HEK293 (cell line): Measurements from ENCODE around the gene MIA2.

Experiments
- BCL11A ChIP-seq: fragments of 450-650 bp; formaldehyde crosslinking; IDR thresholded peaks from 2 replicates; pipeline ENCODE4 v1.5.1; 2016; ENCODE audit warnings: low read depth, missing biosample characterization, missing genetic modification characterization
- GFI1B ChIP-seq: fragments of 450-650 bp; formaldehyde crosslinking; IDR thresholded peaks from 2 replicates; pipeline ENCODE4 v1.5.1; 2016; ENCODE audit warnings: missing biosample characterization, missing genetic modification characterization
- GLI4 ChIP-seq: fragments of 450-650 bp; formaldehyde crosslinking; IDR thresholded peaks from 2 replicates; pipeline ENCODE4 v1.5.1; 2016; ENCODE audit warnings: missing biosample characterization, missing genetic modification characterization
- MEIS1 ChIP-seq: sonication (generic); formaldehyde crosslinking; IDR thresholded peaks from 2 replicates; pipeline ENCODE4 v1.8.1; 2022; ENCODE audit warnings: missing genetic modification reagents, mild to moderate bottlenecking, borderline replicate concordance
- PRDM10 ChIP-seq: fragments of 450-650 bp; formaldehyde crosslinking; IDR thresholded peaks from 2 replicates; pipeline ENCODE4 v1.5.1; 2016; ENCODE audit warnings: missing biosample characterization, missing genetic modification characterization
- SP7 ChIP-seq: fragments of 450-650 bp; formaldehyde crosslinking; IDR thresholded peaks from 2 replicates; pipeline ENCODE4 v1.5.1; 2016; ENCODE audit warnings: missing biosample characterization, missing genetic modification characterization
- TRIM28 ChIP-seq: IDR thresholded peaks from 2 replicates; pipeline ENCODE4 v1.6.1; 2011; ENCODE audit warnings: low read length, control low read depth, borderline replicate concordance
- YY1 ChIP-seq: fragments of 450-650 bp; formaldehyde crosslinking; IDR thresholded peaks from 2 replicates; pipeline ENCODE4 v1.5.1; 2018; ENCODE audit warnings: missing biosample characterization, missing genetic modification characterization
- ZBTB17 ChIP-seq: fragments of 450-650 bp; formaldehyde crosslinking; IDR thresholded peaks from 2 replicates; pipeline ENCODE4 v1.5.1; 2016; ENCODE audit warnings: missing biosample characterization, missing genetic modification characterization
- ZBTB7A ChIP-seq: fragments of 450-650 bp; formaldehyde crosslinking; IDR thresholded peaks from 2 replicates; pipeline ENCODE4 v1.5.1; 2016; ENCODE audit warnings: low read depth, missing biosample characterization, missing genetic modification characterization
- ZEB2 ChIP-seq: fragments of 450-650 bp; formaldehyde crosslinking; IDR thresholded peaks from 2 replicates; pipeline ENCODE4 v1.5.1; 2016; ENCODE audit warnings: missing biosample characterization, missing genetic modification characterization
- ZFP69B ChIP-seq: fragments of 450-650 bp; formaldehyde crosslinking; IDR thresholded peaks from 2 replicates; pipeline ENCODE4 v1.5.1; 2016; ENCODE audit warnings: missing biosample characterization, missing genetic modification characterization
- ZNF121 ChIP-seq: fragments of 450-650 bp; formaldehyde crosslinking; IDR thresholded peaks from 2 replicates; pipeline ENCODE4 v1.5.1; 2016; ENCODE audit warnings: missing biosample characterization, missing genetic modification characterization
- ZNF146 ChIP-seq: fragments of 450-650 bp; formaldehyde crosslinking; IDR thresholded peaks from 2 replicates; pipeline ENCODE4 v1.5.1; 2016; ENCODE audit warnings: missing biosample characterization, missing genetic modification characterization
- ZNF18 ChIP-seq: fragments of 450-650 bp; formaldehyde crosslinking; IDR thresholded peaks from 2 replicates; pipeline ENCODE4 v1.5.1; 2016; ENCODE audit warnings: missing biosample characterization, missing genetic modification characterization
- ZNF221 ChIP-seq: fragments of 450-650 bp; formaldehyde crosslinking; IDR thresholded peaks from 2 replicates; pipeline ENCODE4 v1.5.1; 2017; ENCODE audit warnings: missing biosample characterization, missing genetic modification characterization, borderline replicate concordance
- ZNF324 ChIP-seq: fragments of 450-650 bp; formaldehyde crosslinking; IDR thresholded peaks from 2 replicates; pipeline ENCODE4 v1.5.1; 2016; ENCODE audit warnings: missing biosample characterization, missing genetic modification characterization
- ZNF404 ChIP-seq: fragments of 450-650 bp; formaldehyde crosslinking; IDR thresholded peaks from 2 replicates; pipeline ENCODE4 v1.5.1; 2017; ENCODE audit warnings: missing biosample characterization, missing genetic modification characterization
- ZNF423 ChIP-seq: fragments of 450-650 bp; formaldehyde crosslinking; IDR thresholded peaks from 2 replicates; pipeline ENCODE4 v1.5.1; 2016; ENCODE audit warnings: missing biosample characterization, missing genetic modification characterization
- ZNF529 ChIP-seq: fragments of 450-650 bp; formaldehyde crosslinking; IDR thresholded peaks from 2 replicates; pipeline ENCODE4 v1.5.1; 2017; ENCODE audit warnings: missing genetic modification characterization, missing biosample characterization; ENCODE audit not compliant: insufficient replicate concordance
- ZNF561 ChIP-seq: fragments of 450-650 bp; IDR thresholded peaks from 2 replicates; pipeline ENCODE4 v1.5.1; 2018; ENCODE audit warnings: missing biosample characterization, missing genetic modification characterization, borderline replicate concordance
- ZNF610 ChIP-seq: fragments of 450-650 bp; formaldehyde crosslinking; IDR thresholded peaks from 2 replicates; pipeline ENCODE4 v1.5.1; 2016; ENCODE audit warnings: missing biosample characterization, missing genetic modification characterization, borderline replicate concordance
- ZNF639 ChIP-seq: fragments of 450-650 bp; formaldehyde crosslinking; IDR thresholded peaks from 2 replicates; pipeline ENCODE4 v1.5.1; 2016; ENCODE audit warnings: missing biosample characterization, missing genetic modification characterization
- ZNF645 ChIP-seq: fragments of 450-650 bp; formaldehyde crosslinking; IDR thresholded peaks from 2 replicates; pipeline ENCODE4; 2016; ENCODE audit warnings: missing biosample characterization, missing genetic modification characterization
- ZNF660 ChIP-seq: fragments of 450-650 bp; IDR thresholded peaks from 2 replicates; pipeline ENCODE4 v1.5.1; 2018; ENCODE audit warnings: missing biosample characterization, mild to moderate bottlenecking, missing genetic modification characterization
- ZNF692 ChIP-seq: fragments of 450-650 bp; formaldehyde crosslinking; IDR thresholded peaks from 2 replicates; pipeline ENCODE4 v1.5.1; 2016; ENCODE audit warnings: missing biosample characterization, missing genetic modification characterization
- ZNF76 ChIP-seq: fragments of 450-650 bp; formaldehyde crosslinking; IDR thresholded peaks from 2 replicates; pipeline ENCODE4; 2016; ENCODE audit warnings: low read depth, missing biosample characterization, missing genetic modification characterization, borderline replicate concordance
- ZSCAN16 ChIP-seq: fragments of 450-650 bp; formaldehyde crosslinking; IDR thresholded peaks from 2 replicates; pipeline ENCODE4 v1.5.1; 2016; ENCODE audit warnings: missing biosample characterization, missing genetic modification characterization
- ZSCAN4 ChIP-seq: fragments of 450-650 bp; formaldehyde crosslinking; IDR thresholded peaks from 2 replicates; pipeline ENCODE4 v1.5.1; 2017; ENCODE audit warnings: missing biosample characterization, missing genetic modification characterization
- ZXDB ChIP-seq: fragments of 450-650 bp; formaldehyde crosslinking; IDR thresholded peaks from 2 replicates; pipeline ENCODE4 v1.5.1; 2016; ENCODE audit warnings: missing biosample characterization, missing genetic modification characterization

Gene MIA2

GRCh38 chr14:39266871-39267607 lies 33.3 kb downstream of the MIA2 start (continued):
- TF ChIP-seq PRDM10 (tag by site-specific recombination): peak; percentile 99
- peak; percentile 71 for TF ChIP-seq ZNF692 (tag by site-specific recombination)
- peak; percentile 66 for TF ChIP-seq ZFP69B (tag by site-specific recombination)
- peak; percentile 20; the same call in 1 of the 2 replicates for TF ChIP-seq ZBTB17 (tag by site-specific recombination)
- no peak for TF ChIP-seq ZBTB7A (tag by site-specific recombination)
- peak; percentile 60 for TF ChIP-seq SP7 (tag by site-specific recombination)
- 0 out of 2 replicates have a peak, but pooled peaks have one; percentile 43 for TF ChIP-seq ZNF324 (tag by site-specific recombination)
- TF ChIP-seq ZNF404 (tag by site-specific recombination): no peak
- TF ChIP-seq ZNF121 (tag by site-specific recombination): no peak
- 0 out of 2 replicates have a peak, but pooled peaks have one; percentile 20 for TF ChIP-seq ZNF561 (tag by site-specific recombination)
- TF ChIP-seq ZNF146 (tag by site-specific recombination): 0 out of 2 replicates have a peak, but pooled peaks have one; percentile 0
- no peak for TF ChIP-seq GFI1B
- peak; percentile 31 for TF ChIP-seq ZXDB (tag by site-specific recombination)
- no peak for TF ChIP-seq ZSCAN16
- no peak for TF ChIP-seq YY1
- no peak for TF ChIP-seq ZNF18 (tag by site-specific recombination)
- TF ChIP-seq MEIS1: no peak
- no peak for TF ChIP-seq ZNF639
- no peak for TF ChIP-seq ZNF610 (tag by site-specific recombination)
- TF ChIP-seq GLI4: no peak
- TF ChIP-seq BCL11A (tag by site-specific recombination): no peak
- TF ChIP-seq TRIM28: no peak
- no peak for TF ChIP-seq ZNF423 (tag by site-specific recombination)
- TF ChIP-seq ZNF529: no peak
- peak; percentile 53 for TF ChIP-seq ZEB2
- TF ChIP-seq ZNF645 (tag by site-specific recombination): no peak
- TF ChIP-seq ZNF76 (tag by site-specific recombination): 0 out of 2 replicates have a peak, but pooled peaks have one; percentile 19
- TF ChIP-seq ZNF660 (tag by site-specific recombination): peak; percentile 36; the same call in 1 of the 2 replicates
- TF ChIP-seq ZSCAN4: no peak
- no peak for TF ChIP-seq ZNF221 (tag by site-specific recombination)
